Measurements from ENCODE around the gene ENTREP1. TPM values are rescaled to one million over a fixed set of nuclear protein-coding genes. Genes with fewer than 3 reads are reported as not detected.
"Not testable (repeated sequence)": the region's sequence is repeated elsewhere in the genome, so short reads cannot be mapped to it uniquely, and the experiment has no call there.

The ENTREP1 gene
- total RNA-seq, 1 experiment from 2014 or later, result 21.3 TPM

- not testable (repeated sequence) for H3K9me3 ChIP-seq (ENCODE audit: control insufficient read depth, low read depth, low read length); H4K8ac ChIP-seq (replicated peaks; ENCODE audit: insufficient read length, low read depth, low read length); H2BK12ac ChIP-seq (ENCODE audit: insufficient read length, low read depth, low read length); H2BK15ac ChIP-seq (ENCODE audit: low read depth, low read length); DNase-seq; H3T11ph ChIP-seq (ENCODE audit: low read length); H2BK5ac ChIP-seq (ENCODE audit: insufficient read length, low read length); H3K4me3 Mint-ChIP-seq; H2AFZ ChIP-seq (ENCODE audit: low read length); H3K56ac ChIP-seq (ENCODE audit: insufficient read length, low read depth, low read length); H3K27me3 Mint-ChIP-seq (ENCODE audit: low read depth); H3K18ac ChIP-seq (ENCODE audit: insufficient read length, low read depth, low read length); H3K4ac ChIP-seq (ENCODE audit: low read depth, low read length); H2BK20ac ChIP-seq (ENCODE audit: low read depth, low read length, poor library complexity, severe bottlenecking); H3K9ac ChIP-seq (ENCODE audit: extremely low read depth, insufficient read length, low read length); H2BK120ac ChIP-seq (ENCODE audit: low read depth, low read length, poor library complexity, severe bottlenecking); H3K14ac ChIP-seq (ENCODE audit: insufficient read depth, low read length); H3K79me2 ChIP-seq (ENCODE audit: insufficient read depth, low read length); H3K4me2 ChIP-seq (ENCODE audit: insufficient read depth, insufficient read length, low read length); H3K4me1 ChIP-seq (ENCODE audit: insufficient read depth, low read length); H3K27me3 ChIP-seq (ENCODE audit: insufficient read depth, low read length); H4K5ac ChIP-seq (ENCODE audit: insufficient read length, low read depth, low read length); H3K23ac ChIP-seq (ENCODE audit: insufficient read length, low read depth, low read length); H4K91ac ChIP-seq (ENCODE audit: insufficient read length, low read depth, low read length); H4K20me1 ChIP-seq (ENCODE audit: control insufficient read depth, insufficient read depth, insufficient read length); H2AK5ac ChIP-seq (ENCODE audit: insufficient read length, low read length); H3K23me2 ChIP-seq (ENCODE audit: insufficient read length, low read depth, low read length, poor library complexity, severe bottlenecking); H3K27ac Mint-ChIP-seq; H3K79me1 ChIP-seq (ENCODE audit: insufficient read depth, low read depth, low read length, poor library complexity, severe bottlenecking); H3K27ac ChIP-seq (ENCODE audit: insufficient read length, low read depth, low read length)
- WGBS (ENCODE audit: extremely low coverage, insufficient read length, low lambda C conversion rate), result no CpG with 5 or more reads among the region's 15 CpGs
- Mint-ChIP-seq H3K4me1 (peaks cover 7 to 11% of the 10 kb centered on the region in 2 experiments; a peak in 3 of 4 replicates), H3K36me3 (ENCODE audit: insufficient read depth in 1 of 3, low read depth in 3 of 3) (peaks cover 4 to 17% (median 16%) of the 10 kb centered on the region in 3 experiments), H3K9me3 (peaks cover 15 to 18% of the 10 kb centered on the region in 2 experiments)
These were observed 115.4 kb downstream of the ENTREP1 start for GRCh38 chr9:69440254-69440955.

Other genes starting within 250 kb of the ENTREP1 start
- gene TJP2, start 150.9 kb upstream of the ENTREP1 start, total RNA-seq (2021), result 130 and 133 TPM in 2 replicates